Activated CD4-positive, alpha-beta T cell treated with anti-CD3 and anti-CD28 coated beads, Interleukin-2, Interleukin-6, amounts not matched to agents 100 ng/mL and 50 ng/mL, durations not matched to agents 16 hours and 8 hours (primary cell): ENCODE data around the gene ZKSCAN5.
"Not testable (repeated sequence)": the region's sequence is repeated elsewhere in the genome, so short reads cannot be mapped to it uniquely, and the experiment has no call there.

Experiments used
- DNase-seq: peaks from one replicate; pipeline ENCODE4 v3.0.0-alpha.2; 2020

Gene ZKSCAN5

GRCh38 chr7:99498546-99498944 lies 5.9 kb upstream of the ZKSCAN5 start:
- no peak for DNase-seq

GRCh38 chr7:99499371-99499720 lies 5.1 kb upstream of the ZKSCAN5 start:
- DNase-seq, result peak; percentile 36

- peak; percentile 94 for DNase-seq
These were observed 4.5 kb upstream of the ZKSCAN5 start, which contains the start of gene ZNF394 for GRCh38 chr7:99499721-99500636. Gene ZNF394, minus strand, starts transcription at chr7:99500281. Its CDS starts 188 bp downstream, at chr7:99500093.

- no peak for DNase-seq
These were observed 3.8 kb upstream of the ZKSCAN5 start for GRCh38 chr7:99500637-99501009.

GRCh38 chr7:99501236-99501635 lies 3.2 kb upstream of the ZKSCAN5 start:
- DNase-seq, result peak; percentile 15

GRCh38 chr7:99504281-99504602 lies 220 bp upstream of the ZKSCAN5 start:
- DNase-seq, result no peak

GRCh38 chr7:99505324-99505662 lies 831 bp downstream of the ZKSCAN5 start:
- DNase-seq, result no peak

- no peak for DNase-seq
These were observed 9.6 kb downstream of the ZKSCAN5 start for GRCh38 chr7:99514050-99514449.

- DNase-seq, result no peak
These were observed 16.9 kb downstream of the ZKSCAN5 start for GRCh38 chr7:99521399-99521798.

- no peak for DNase-seq
These were observed 21.4 kb downstream of the ZKSCAN5 start for GRCh38 chr7:99525713-99526440.

- no peak for DNase-seq
These were observed 26.9 kb downstream of the ZKSCAN5 start for GRCh38 chr7:99531354-99531765.

GRCh38 chr7:99535667-99536066 lies 31.2 kb downstream of the ZKSCAN5 start:
- no peak for DNase-seq

GRCh38 chr7:99539213-99539811 lies 34.9 kb downstream of the ZKSCAN5 start:
- no peak for DNase-seq

- DNase-seq, result no peak
These were observed 36.1 kb downstream of the ZKSCAN5 start for GRCh38 chr7:99540542-99540941.

GRCh38 chr7:99541212-99541611 lies 36.8 kb downstream of the ZKSCAN5 start:
- DNase-seq, result no peak

GRCh38 chr7:99543081-99543671 lies 38.7 kb downstream of the ZKSCAN5 start:
- no peak for DNase-seq

GRCh38 chr7:99543916-99544315 lies 39.5 kb downstream of the ZKSCAN5 start:
- no peak for DNase-seq

- not testable (repeated sequence) for DNase-seq
These were observed 40.8 kb downstream of the ZKSCAN5 start for GRCh38 chr7:99545308-99545707.

- DNase-seq, result not testable (repeated sequence)
These were observed 45.1 kb downstream of the ZKSCAN5 start for GRCh38 chr7:99549545-99549944.

- DNase-seq, result no peak
These were observed 46.9 kb downstream of the ZKSCAN5 start for GRCh38 chr7:99551334-99551733.

- DNase-seq, result peak; percentile 89
These were observed 47.5 kb downstream of the ZKSCAN5 start, which contains the start of gene FAM200A for GRCh38 chr7:99551767-99552463. Gene FAM200A, minus strand, starts transcription at chr7:99552114. Its CDS starts 3,707 bp downstream, at chr7:99548407.

GRCh38 chr7:99553039-99553438 lies 48.6 kb downstream of the ZKSCAN5 start:
- DNase-seq, result no peak

- no peak for DNase-seq
These were observed 50.5 kb downstream of the ZKSCAN5 start for GRCh38 chr7:99554939-99555338.
